NOMO-1 (cell line): ENCODE measurements around the gene OR1B1.
"Not testable (repeated sequence)": the region's sequence is repeated elsewhere in the genome, so short reads cannot be mapped to it uniquely, and the experiment has no call there.

Source experiments
- DNase-seq, 2 experiments: peaks; one replicate each; lab custom pipeline; 2025; ENCODE audit not compliant: unreplicated experiment in 2 of 2; lab: John Stamatoyannopoulos, UW

The OR1B1 gene

DNA sequence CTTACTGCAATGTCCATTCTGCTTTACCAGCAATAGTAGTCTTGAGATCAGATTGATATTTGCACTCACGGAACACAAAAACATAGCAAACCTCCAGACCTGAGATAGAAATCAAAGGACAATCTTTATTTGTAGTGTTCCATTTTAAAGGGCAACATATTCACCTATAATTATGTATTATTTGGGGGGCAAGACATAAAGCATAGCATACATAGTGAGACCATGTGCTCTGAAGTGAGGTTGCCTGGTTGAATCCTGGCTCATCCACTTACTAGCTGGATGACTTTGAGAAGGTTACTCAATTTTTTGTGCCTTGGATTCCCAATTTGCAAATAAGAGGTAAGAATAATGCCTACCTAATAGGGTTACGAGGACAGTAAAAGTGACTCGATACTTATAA lies at the start of gene OR1B1:
Gene OR1B1 (minus strand): TSS at position 101 of the 400 bp plus-strand sequence.
- no peak for DNase-seq

DNA sequence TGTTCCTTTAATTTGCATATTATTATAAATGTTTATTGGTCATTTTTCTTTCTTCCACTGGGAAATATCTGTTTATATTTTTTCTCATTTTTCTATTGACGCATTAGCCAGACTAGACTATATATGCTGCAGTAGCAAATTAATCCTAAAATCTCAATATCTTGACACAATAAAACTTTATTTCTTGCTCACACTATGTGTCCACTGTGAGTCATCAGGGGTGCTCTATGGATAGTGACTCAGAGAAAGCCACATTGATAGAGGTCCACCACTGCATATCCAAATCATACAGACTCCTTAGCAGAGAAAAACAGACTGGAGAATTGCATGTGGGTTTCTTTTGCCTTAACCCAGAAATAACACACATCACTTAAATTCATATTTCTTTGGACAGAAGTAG lies 38.3 kb upstream of the OR1B1 start:
- no peak for DNase-seq

DNA sequence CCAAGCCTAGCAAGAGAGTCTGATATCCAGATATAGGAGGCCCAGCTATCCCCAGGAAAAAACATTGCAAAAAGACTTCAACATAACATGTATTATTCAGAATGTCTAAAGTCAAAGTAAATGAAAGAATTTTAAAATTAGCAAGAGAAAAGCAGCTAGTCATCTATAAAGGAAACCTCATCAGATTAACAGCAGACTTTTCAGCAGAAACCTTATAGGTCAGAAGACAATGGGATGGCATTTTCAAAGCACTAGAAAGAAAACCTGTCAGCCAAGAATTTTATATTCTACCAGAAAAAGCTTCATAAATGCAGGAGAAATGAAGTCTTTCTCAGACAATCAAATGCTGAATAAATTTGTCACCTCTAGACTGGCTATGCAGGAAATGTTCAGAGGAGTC lies 27.4 kb upstream of the OR1B1 start:
- DNase-seq = no peak

DNA sequence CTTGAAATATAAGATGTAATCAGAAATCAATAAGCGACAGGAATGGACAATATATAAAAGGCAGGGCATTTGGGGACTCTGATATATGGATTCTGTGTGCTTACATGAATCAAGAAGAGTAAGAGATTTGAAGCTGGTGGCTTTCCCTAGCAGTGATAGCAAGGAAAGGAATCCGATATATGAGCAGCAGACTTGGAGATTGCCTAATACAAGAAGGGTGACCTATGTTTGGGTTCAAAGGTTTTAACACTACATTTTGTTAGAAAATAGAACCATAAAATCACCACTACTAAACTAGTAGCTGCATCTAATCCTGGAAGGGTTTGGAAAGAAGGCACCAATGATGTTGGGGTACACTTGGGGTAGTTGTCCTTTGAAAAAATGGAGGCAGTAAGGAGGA lies 15.1 kb upstream of the OR1B1 start:
- no peak for DNase-seq

DNA sequence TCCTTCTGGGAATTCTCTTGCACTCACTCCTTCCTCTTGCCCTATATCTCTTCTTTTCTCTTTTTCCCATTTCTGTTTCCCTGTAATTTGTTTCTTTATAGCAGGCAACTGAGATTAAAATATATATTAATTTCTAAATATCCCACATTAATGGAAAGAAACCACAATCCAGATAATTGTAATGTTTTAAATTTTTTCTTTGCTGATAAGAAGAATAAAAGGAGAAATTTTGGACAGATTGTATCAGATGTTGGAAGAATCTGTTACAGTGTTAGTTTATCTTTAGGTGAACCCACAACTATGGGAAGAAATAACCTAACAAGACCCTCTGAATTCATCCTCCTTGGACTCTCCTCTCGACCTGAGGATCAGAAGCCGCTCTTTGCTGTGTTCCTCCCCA lies 4.0 kb upstream of the OR1B1 start, which contains the start of gene OR1L1:
Gene OR1L1 (plus strand): TSS at position 301 of the 400 bp plus-strand sequence. CDS start 0 bp downstream, at position 301.
- DNase-seq = no peak

DNA sequence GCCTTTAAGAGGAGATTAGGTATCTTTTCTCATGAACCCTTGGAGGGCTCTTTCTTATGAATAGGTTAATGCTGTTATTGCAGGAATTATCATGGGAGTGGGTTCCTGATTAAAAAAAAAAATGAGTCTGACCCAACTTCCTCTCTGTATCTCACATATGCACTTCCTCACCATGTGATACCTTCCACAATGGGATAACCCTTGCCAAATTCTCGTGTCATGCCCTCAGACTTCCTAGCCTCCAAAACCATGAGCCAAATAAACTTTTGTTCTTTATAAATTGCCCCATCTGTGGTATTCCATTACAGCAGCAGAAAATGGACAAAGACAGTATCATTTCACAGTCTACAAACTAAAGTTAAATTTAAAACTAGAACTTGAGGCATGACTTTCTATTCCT lies 1.0 kb downstream of the OR1B1 start:
- no peak for DNase-seq

DNA sequence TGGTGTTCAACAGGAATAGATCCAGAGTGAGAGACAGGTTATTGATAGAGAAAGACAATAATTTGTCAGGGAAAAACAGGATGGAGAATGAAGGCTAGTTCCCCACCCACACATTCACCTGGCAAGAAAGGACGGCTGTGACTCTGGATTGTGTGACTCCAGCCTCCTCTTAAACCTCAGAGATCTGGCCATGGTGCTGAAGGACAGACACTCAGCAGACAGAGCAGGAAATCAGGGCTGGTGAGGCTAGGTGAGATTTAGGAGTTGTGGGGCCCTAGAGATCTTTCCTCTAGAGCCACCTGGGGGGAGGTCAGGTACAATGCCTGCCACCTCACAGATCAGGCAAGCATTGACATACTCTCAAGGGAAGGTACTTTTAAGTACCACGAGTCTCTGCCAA lies 15.2 kb downstream of the OR1B1 start:
- DNase-seq = no peak

DNA sequence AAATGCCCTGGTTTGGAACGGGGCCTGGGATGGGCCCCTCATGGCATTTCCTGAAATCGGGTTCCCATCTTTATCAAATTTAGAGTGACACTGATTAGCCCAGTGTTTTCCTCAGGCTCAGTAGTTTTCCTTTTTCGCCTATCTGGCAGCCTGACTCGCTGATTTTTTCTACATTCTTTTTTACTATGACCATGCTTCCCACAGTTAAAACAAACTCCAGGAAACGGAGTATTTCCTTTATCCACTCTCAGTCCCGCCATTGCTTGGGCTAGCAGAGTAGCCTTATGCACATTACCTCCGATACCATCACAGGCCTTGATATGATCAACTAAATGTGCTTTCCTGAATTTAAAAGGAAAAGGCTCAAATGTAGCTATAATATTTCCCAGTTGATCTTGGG lies 37.4 kb downstream of the OR1B1 start:
- DNase-seq = no peak

DNA sequence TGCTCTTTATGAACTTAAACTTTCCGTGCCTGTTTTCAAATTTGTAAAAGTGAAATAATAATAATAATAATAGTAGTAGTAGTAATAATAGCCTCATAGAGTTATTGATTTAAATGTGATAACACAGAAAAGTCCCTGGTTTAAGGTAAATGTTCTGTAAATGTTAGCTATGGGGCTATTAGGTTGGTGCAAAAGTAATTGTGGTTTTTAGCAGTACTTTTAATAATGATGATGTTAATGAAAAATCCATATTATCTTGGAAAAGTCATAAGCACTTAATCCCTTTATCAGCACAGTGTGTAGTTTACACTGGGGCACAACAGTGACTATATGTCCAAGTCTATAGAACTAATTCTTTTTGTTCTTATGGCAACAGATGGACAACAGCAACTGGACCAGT lies 43.1 kb downstream of the OR1B1 start, which contains the start of gene OR1Q1:
Gene OR1Q1 (plus strand): TSS at position 377 of the 400 bp plus-strand sequence. CDS start 0 bp downstream, at position 377.
- DNase-seq = no peak

DNA sequence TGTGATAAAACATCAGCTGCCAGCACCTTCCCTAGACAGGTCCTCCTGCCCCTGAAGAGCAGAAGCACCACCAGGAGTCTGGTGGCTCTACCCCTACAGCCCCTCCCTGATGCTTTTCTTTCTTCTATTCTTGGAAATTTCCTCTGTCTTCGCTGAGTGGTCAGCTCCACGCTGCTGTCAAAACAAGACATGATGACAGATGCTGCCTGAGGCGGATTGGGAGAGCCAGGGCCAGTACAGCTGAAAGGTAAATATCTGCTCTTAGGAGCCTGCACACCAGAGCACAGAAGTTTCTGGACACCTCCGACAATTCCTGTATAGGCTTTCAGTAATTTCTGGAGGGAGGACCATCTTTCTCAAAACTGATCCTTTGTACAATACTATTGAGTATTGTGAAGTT lies 47.6 kb downstream of the OR1B1 start:
- no peak for DNase-seq

DNA sequence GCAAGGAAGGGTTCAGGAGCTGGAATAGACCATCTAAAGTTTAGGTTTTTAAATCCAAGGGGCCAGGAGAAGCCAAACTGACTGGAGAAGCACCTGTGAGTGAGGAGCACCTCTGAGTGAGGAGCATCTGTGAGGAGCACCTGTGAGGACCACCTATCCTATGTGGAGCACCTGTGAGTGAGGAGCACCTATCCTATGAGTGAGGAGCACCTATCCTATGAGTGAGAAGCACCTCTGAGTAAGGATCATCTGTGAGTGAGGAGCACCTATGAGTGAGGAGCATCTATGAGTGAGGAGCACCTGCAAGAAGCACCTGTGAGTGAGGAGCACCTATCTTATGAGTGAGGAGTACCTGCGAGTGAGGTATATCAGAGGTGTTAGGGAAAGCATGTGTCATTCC lies 50.8 kb downstream of the OR1B1 start:
- DNase-seq = no peak

DNA sequence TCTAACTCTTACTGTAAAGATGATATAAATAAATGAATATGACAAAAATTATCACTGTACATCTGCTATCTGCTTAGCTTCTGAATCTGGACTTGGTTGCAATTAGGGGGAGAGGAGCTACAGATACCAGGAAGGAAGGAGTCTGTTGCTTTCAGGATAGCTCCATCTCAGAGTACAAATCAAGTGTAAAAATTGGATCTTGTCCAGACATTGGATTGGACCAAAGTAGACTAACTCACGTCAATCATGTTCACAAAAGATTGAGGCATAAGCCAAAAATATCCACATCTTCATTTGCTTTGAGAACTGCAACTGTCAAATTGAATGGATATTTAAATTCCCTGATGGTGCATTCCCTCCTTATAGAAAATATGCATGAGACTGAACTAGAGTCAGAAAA lies 51.7 kb downstream of the OR1B1 start:
- DNase-seq = no peak

DNA sequence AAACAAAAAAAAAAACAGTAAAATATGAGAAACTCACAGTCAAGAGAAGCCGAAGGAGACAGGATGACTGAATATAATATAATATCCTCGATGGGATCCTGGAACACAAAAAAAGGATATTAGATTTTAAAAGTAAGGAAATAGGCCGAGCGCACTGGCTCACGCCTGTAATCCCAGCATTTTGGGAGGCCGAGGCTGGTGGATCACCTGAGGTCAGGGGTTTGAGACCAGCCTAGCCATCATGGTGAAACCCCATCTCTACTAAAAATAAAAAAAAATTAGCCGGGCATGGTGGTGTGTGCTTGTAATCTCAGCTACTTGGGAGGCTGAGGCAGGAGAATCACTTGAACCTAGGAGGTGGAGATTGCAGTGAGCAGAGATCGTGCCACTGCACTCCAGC lies 74.1 kb downstream of the OR1B1 start, which contains the start of gene OR1L8:
Gene OR1L8 (minus strand): TSS at position 101 of the 400 bp plus-strand sequence. CDS start 14,907 bp downstream, outside the sequence.
- DNase-seq = not testable (repeated sequence)

DNA sequence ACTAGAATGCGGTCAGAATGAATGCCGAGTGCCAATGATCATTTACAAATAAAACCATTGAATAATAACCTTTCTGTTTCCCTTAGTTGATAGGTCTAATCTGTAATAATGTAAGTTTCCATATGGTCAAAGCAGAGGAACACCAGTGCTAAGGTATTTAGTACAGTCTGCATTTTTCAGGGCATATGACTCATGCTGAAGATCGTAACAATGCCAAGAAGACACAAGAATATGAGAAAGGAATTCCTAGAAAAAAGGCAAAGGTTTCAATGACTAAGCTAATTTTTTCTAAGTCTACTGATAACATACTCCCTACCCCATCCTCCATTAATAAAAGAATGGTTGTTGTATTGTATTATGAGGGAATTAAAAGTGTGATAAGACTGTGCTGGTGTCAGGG lies 77.1 kb downstream of the OR1B1 start:
- no peak for DNase-seq

DNA sequence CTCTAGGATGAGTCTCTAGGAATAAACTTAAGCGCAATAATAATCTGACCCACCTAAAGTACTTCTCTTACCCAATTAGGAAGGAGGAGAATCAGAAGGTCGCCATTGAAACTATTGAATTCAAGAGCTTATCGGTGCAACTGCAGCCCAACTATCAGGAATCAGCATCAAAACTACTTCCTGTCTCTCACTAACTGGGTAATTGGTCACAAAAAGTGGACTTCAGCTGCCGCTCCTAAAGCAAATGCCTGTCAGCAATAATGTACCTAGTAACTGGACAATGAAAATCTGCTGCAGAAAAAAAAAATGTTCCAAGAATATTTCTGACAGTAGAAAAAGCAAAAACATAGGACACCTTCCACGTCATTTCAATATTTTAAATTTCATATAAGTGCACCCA lies 77.6 kb downstream of the OR1B1 start:
- DNase-seq = no peak
